ENCODE measurements around the gene WDR64. TPM values are rescaled to one million over a fixed set of nuclear protein-coding genes. Genes with fewer than 3 reads are reported as not detected.

The WDR64 gene
- total RNA-seq, 1 experiment from 2014 or later, result not detected

DNA sequence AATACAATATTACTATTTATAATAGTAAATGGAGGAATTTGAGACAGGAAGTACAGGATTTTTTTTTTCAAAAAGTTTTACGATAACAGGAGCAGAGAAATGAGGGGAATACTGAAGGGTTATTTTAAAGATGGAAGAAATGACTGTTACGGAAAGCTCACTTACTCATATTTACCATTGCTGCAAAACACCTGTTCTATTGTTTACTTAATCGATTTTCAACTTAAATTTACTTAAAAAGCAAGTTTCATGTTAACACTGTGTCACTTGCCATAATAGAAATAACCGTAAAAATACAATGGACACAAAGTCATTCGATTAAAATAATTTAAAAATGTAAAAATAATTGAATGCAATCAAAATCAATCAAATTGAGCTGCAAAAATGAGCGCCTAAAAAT lies 192.5 kb downstream of the WDR64 start:
- H3K27me3 Mint-ChIP-seq (ENCODE audit: insufficient read depth, unreplicated experiment), result peaks cover 5% of the 10 kb centered on the region
- ChIA-PET POLR2A (no interaction called here), CTCF (no interaction called here)
- H3K9me3 Mint-ChIP-seq (ENCODE audit: unreplicated experiment), result no peaks in the 10 kb centered on the region
- no peak overlapping the region for H3K27ac Mint-ChIP-seq (ENCODE audit: unreplicated experiment)
- Histone ChIP-seq H3K27me3 (replicated peaks; ENCODE audit: control insufficient read depth, insufficient read depth, low read length) (no peaks in the 10 kb centered on the region), H3K9me3 (no peaks in the 10 kb centered on the region), H3K4me1 (no peaks in the 10 kb centered on the region; the same call in 1 of the 2 replicates), H3K4me3 (ENCODE audit: low read depth, low read length) (no peak overlapping the region), H3K36me3 (ENCODE audit: control insufficient read depth, insufficient read depth, low read length) (no peaks in the 10 kb centered on the region)
- no peak for TF ChIP-seq CTCF (IDR thresholded peaks at IDR 0.05; ENCODE audit: insufficient read depth in 1 of 2, low read depth in 1 of 2, low read length in 1 of 2, severe bottlenecking in 1 of 2, unreplicated experiment in 1 of 2)
- H3K4me1 Mint-ChIP-seq (ENCODE audit: low read depth, unreplicated experiment), result peaks cover 6% of the 10 kb centered on the region
- H3K4me3 Mint-ChIP-seq (ENCODE audit: unreplicated experiment), result no peak overlapping the region
- intact Hi-C loops (cut with micrococcal nuclease; ENCODE audit: unreplicated experiment), result no loop called here
- H3K36me3 Mint-ChIP-seq (ENCODE audit: insufficient read depth, unreplicated experiment), result peaks cover 15% of the 10 kb centered on the region
- no peak for DNase-seq
- BruUV-seq (replicated peaks), result no TSS peak

DNA sequence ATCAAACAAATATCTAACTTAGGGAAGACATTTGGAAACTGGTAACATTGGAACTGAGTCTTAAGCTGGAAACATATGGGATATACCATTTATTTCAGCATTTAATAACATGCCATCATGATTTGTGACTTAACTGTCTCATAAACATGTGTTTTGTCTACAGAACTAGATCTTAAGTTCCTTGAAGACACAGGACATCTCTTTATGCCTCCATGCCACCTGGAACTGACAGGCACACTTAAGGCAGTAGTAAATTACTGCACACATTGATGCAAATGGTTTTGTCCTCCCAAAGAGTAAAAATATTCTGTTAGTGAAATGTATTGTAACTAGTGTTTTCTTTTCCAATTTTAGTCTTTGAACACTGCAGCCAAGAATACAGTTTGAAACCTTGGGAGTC lies 194.3 kb downstream of the WDR64 start:
- Mint-ChIP-seq H3K4me3 (ENCODE audit: unreplicated experiment) (no peak overlapping the region), H3K36me3 (ENCODE audit: insufficient read depth, unreplicated experiment) (peaks cover 16% of the 10 kb centered on the region)

DNA sequence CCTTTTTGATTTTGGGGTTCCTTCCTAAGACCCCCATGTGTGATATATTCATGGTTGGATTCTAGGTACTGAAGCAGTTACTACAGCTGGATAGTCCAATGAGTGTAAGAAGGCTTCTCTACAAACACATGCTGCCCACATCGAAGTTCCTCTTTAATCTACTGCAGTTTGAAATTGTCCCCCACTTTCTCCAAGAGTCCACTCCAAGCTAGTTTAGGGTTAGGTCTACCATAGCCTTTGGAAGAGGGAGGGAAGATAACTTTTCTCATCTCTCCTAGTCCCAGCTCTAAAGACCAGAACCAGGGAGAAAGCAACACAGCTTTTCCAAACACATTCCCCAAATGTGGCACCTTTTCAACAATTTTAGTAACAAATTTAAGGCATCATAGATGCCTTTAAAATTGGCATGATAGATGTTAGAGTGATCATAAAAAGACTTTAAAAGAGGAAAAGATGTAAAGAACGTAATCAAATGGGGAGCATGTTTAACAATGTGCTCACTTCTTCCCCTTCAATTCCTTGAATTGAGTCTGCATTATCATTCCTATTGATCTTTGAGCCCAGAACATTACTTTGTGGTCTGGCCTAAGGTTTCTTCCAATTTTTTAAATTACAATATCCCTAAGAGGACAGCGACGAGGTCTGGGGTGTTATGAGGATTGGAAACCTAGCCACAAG lies 194.9 kb downstream of the WDR64 start:
- Mint-ChIP-seq H3K36me3 (ENCODE audit: insufficient read depth, unreplicated experiment) (peaks cover 16% of the 10 kb centered on the region), H3K4me3 (ENCODE audit: unreplicated experiment) (peak overlapping the region; percentile 98), H3K27ac (ENCODE audit: unreplicated experiment) (peak overlapping the region; percentile 97), H3K27me3 (ENCODE audit: insufficient read depth, unreplicated experiment) (peaks cover 5% of the 10 kb centered on the region), H3K9me3 (ENCODE audit: unreplicated experiment) (no peaks in the 10 kb centered on the region), H3K4me1 (ENCODE audit: low read depth, unreplicated experiment) (peaks cover 6% of the 10 kb centered on the region)
- Histone ChIP-seq H3K36me3 (ENCODE audit: control insufficient read depth, insufficient read depth, low read length) (no peaks in the 10 kb centered on the region), H3K4me3 (ENCODE audit: low read depth, low read length) (peak overlapping the region; percentile 99), H3K27me3 (replicated peaks; ENCODE audit: control insufficient read depth, insufficient read depth, low read length) (no peaks in the 10 kb centered on the region), H3K9me3 (no peaks in the 10 kb centered on the region), H3K4me1 (no peaks in the 10 kb centered on the region; the same call in 1 of the 2 replicates)
- no peak for DNase-seq
- ChIA-PET CTCF (no interaction called here), POLR2A (no interaction called here)
- intact Hi-C loops (cut with micrococcal nuclease; ENCODE audit: unreplicated experiment), result loop anchor here (5.0 kb wide), 2 partner anchors 205 to 330 kb away; partner anchors contain the start of genes CHML, FH and OPN3
- no peak for TF ChIP-seq CTCF (IDR thresholded peaks at IDR 0.05; ENCODE audit: insufficient read depth in 1 of 2, low read depth in 1 of 2, low read length in 1 of 2, severe bottlenecking in 1 of 2, unreplicated experiment in 1 of 2)
- BruUV-seq (replicated peaks), result no TSS peak

More for the DNA sequence above, 194.3 kb downstream of the WDR64 start:
- Mint-ChIP-seq H3K4me1 (ENCODE audit: low read depth, unreplicated experiment) (peaks cover 6% of the 10 kb centered on the region), H3K9me3 (ENCODE audit: unreplicated experiment) (no peaks in the 10 kb centered on the region), H3K27me3 (ENCODE audit: insufficient read depth, unreplicated experiment) (peaks cover 5% of the 10 kb centered on the region), H3K27ac (ENCODE audit: unreplicated experiment) (no peak overlapping the region)
- CTCF ChIA-PET, result no interaction called here
- no peak overlapping the region for H3K4me3 ChIP-seq (ENCODE audit: low read depth, low read length)
- H3K9me3 ChIP-seq, result no peaks in the 10 kb centered on the region
- TF ChIP-seq CTCF (IDR thresholded peaks at IDR 0.05; ENCODE audit: insufficient read depth in 1 of 2, low read depth in 1 of 2, low read length in 1 of 2, severe bottlenecking in 1 of 2, unreplicated experiment in 1 of 2), result no peak
- intact Hi-C loops (cut with micrococcal nuclease; ENCODE audit: unreplicated experiment), result loop anchor here (5.0 kb wide), 2 partner anchors 204 to 329 kb away; partner anchors contain the start of genes CHML, FH and OPN3
- H3K36me3 ChIP-seq (ENCODE audit: control insufficient read depth, insufficient read depth, low read length), result no peaks in the 10 kb centered on the region
- DNase-seq, result no peak
- POLR2A ChIA-PET, result no interaction called here
- no peaks in the 10 kb centered on the region for H3K27me3 ChIP-seq (replicated peaks; ENCODE audit: control insufficient read depth, insufficient read depth, low read length)
- no peaks in the 10 kb centered on the region; the same call in 1 of the 2 replicates for H3K4me1 ChIP-seq
- no TSS peak for BruUV-seq (replicated peaks)

Measured in Caco-2 (cell line).